PC-9 (cell line): ENCODE results near the gene LY6G5B. TPM values are rescaled to one million over a fixed set of nuclear protein-coding genes. Genes with fewer than 3 reads are reported as not detected.

ENCODE experiments used
- BruUV-seq: library from RNA; stranded (reverse); fragments of 400-500 nt; replicated peaks from 2 replicates; lab custom pipeline; 2021; lab: Mats Ljungman, UMichigan
- CTCF ChIA-PET: fragments of 300-600 bp; sonication (Branson Sonifier 250); formaldehyde crosslinking; loops from one replicate; lab custom pipeline; 2022; ENCODE audit warnings: antibody characterized with exemption; lab: Charles Lee
- POLR2A ChIA-PET: fragments of 300-600 bp; sonication (Branson Sonifier 250); formaldehyde crosslinking; loops from one replicate; lab custom pipeline; 2022; ENCODE audit warnings: antibody characterized with exemption; ENCODE audit not compliant: unreplicated experiment; lab: Charles Lee
- DNase-seq, 2 experiments: peaks; one replicate each; pipeline versions ENCODE4 v3.0.0 to v3.0.0-alpha.2; 2015 to 2022; ENCODE audit warnings: mixed read lengths in 1 of 2
- H2AFZ ChIP-seq: fragments of 200-600 bp; sonication (generic); 2 replicates; pipeline ENCODE4 v1.8.1; 2017; ENCODE audit warnings: antibody characterized with exemption
- H3F3A ChIP-seq: fragments of 200-600 bp; sonication (generic); 2 replicates; pipeline ENCODE4 v1.8.1; 2017; ENCODE audit warnings: antibody characterized with exemption, mild to moderate bottlenecking, low read depth; ENCODE audit not compliant: insufficient read depth
- H3K27ac ChIP-seq: fragments of 200-600 bp; sonication (generic); 2 replicates; pipeline ENCODE4 v1.6.1; 2016; ENCODE audit warnings: mixed run types
- H3K27me3 ChIP-seq: fragments of 200-600 bp; sonication (generic); 2 replicates; pipeline ENCODE4 v1.6.1; 2016; ENCODE audit warnings: low read depth, mixed run types; ENCODE audit not compliant: insufficient read depth
- H3K36me3 ChIP-seq: fragments of 200-600 bp; sonication (generic); 2 replicates; pipeline ENCODE4 v1.6.1; 2016; ENCODE audit warnings: low read depth, mixed run types
- H3K4me1 ChIP-seq: fragments of 200-600 bp; sonication (generic); replicated peaks from 2 replicates; pipeline ENCODE4 v1.6.1; 2016; ENCODE audit warnings: mixed run types; ENCODE audit not compliant: insufficient read depth
- H3K4me2 ChIP-seq: fragments of 200-600 bp; sonication (generic); 2 replicates; pipeline ENCODE4 v1.6.1; 2017; ENCODE audit warnings: mixed run types
- H3K4me3 ChIP-seq: fragments of 200-600 bp; sonication (generic); 2 replicates; pipeline ENCODE4 v1.6.1; 2016; ENCODE audit warnings: mixed run types
- H3K79me2 ChIP-seq: fragments of 200-600 bp; sonication (generic); 2 replicates; pipeline ENCODE4 v1.6.1; 2017; ENCODE audit warnings: low read depth, mixed run types
- H3K9me2 ChIP-seq: fragments of 200-600 bp; sonication (generic); 2 replicates; pipeline ENCODE4 v1.8.1; 2017; ENCODE audit warnings: mild to moderate bottlenecking; ENCODE audit not compliant: insufficient read depth
- H3K9me3 ChIP-seq: fragments of 200-600 bp; sonication (generic); 2 replicates; pipeline ENCODE4 v1.8.1; 2016; ENCODE audit warnings: low read depth; ENCODE audit not compliant: insufficient read depth
- H4K20me1 ChIP-seq: fragments of 200-600 bp; sonication (generic); 2 replicates; pipeline ENCODE4 v1.8.1; 2017; ENCODE audit not compliant: insufficient read depth
- CTCF ChIP-seq: fragments of 200-600 bp; sonication (generic); conservative IDR thresholded peaks from 2 replicates; pipeline ENCODE4 v1.6.1; 2017; ENCODE audit warnings: mixed run types, antibody characterized with exemption, mild to moderate bottlenecking, moderate library complexity
- EZH2 ChIP-seq: fragments of 200-600 bp; sonication (generic); IDR thresholded peaks from 2 replicates; pipeline ENCODE4 v1.8.0; 2017; ENCODE audit warnings: antibody characterized with exemption, low read depth
- intact Hi-C: fragments of 100-400 bp; cut with micrococcal nuclease; formaldehyde crosslinking; loops from one replicate; pipeline ENCODE4 v1.10.0; 2022; ENCODE audit not compliant: unreplicated experiment
- total RNA-seq: library from RNA; stranded (reverse); gene quantifications from 2 replicates; pipeline ENCODE4 v1.2.3, GENCODE V29; 2021

The LY6G5B gene
- total RNA-seq, 1 experiment from 2014 or later: 24.0 TPM

DNA sequence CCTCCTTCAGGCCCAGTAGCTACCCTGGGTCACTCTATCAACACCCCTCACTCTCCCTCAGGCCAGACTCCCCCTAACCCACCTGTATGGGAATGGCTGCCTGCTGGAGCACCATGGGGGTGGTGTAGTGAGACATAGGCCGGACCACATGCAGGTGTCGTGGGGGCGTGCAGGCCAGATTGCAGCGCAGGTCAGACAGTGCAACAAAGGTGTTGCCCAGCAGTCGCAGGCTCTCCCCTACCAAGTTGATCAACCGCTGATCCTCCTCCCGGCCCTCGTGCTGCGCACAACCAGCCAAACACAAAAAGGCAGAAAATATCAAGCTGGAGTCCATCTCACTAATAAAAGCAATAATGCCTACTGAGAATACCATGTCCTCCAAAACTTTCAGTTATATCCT is 24.5 kb upstream of the LY6G5B start:
- H3K9me3 ChIP-seq: no peaks in the 10 kb centered on the region
- H3F3A ChIP-seq: peaks cover 7% of the 10 kb centered on the region; the same call in 1 of the 2 replicates
- TF ChIP-seq EZH2 (no peak), CTCF (no peak)
- ChIA-PET CTCF (no interaction called here), POLR2A (interaction anchor here (0.6 kb wide), 1 partner anchor 253 kb away, joined by 4 read pairs; no protein-coding TSS in a partner anchor)
- no peak overlapping the region for H2AFZ ChIP-seq
- H3K4me1 ChIP-seq: no peaks in the 10 kb centered on the region
- no peak overlapping the region for H3K27ac ChIP-seq
- H3K36me3 ChIP-seq: peaks cover 24% of the 10 kb centered on the region
- H3K4me3 ChIP-seq: no peak overlapping the region
- peaks cover 18% of the 10 kb centered on the region for H3K79me2 ChIP-seq
- no peaks in the 10 kb centered on the region for H3K27me3 ChIP-seq
- H3K4me2 ChIP-seq: no peak overlapping the region
- intact Hi-C loops: no loop called here
- peaks cover 5% of the 10 kb centered on the region for H4K20me1 ChIP-seq
- BruUV-seq: no TSS peak
- DNase-seq: no peak
- H3K9me2 ChIP-seq: no peaks in the 10 kb centered on the region

- peaks cover 6% of the 10 kb centered on the region; the same call in 1 of the 2 replicates for H3K36me3 ChIP-seq
- H3K79me2 ChIP-seq: peaks cover 34% of the 10 kb centered on the region
- no peaks in the 10 kb centered on the region for H3K9me3 ChIP-seq
- BruUV-seq: no TSS peak
- TF ChIP-seq CTCF (no peak), EZH2 (no peak)
- peaks cover 14% of the 10 kb centered on the region for H3K4me1 ChIP-seq
- peaks cover 14% of the 10 kb centered on the region for H3F3A ChIP-seq
- no peaks in the 10 kb centered on the region for H3K27me3 ChIP-seq
- H3K27ac ChIP-seq: peak overlapping the region; percentile 92
- CTCF ChIA-PET: no interaction called here
- POLR2A ChIA-PET: interaction anchor here (0.5 to 0.7 kb wide), 7 partner anchors 9 to 220 kb away, joined by 3 to 8 read pairs (median 4); partner anchors contain the start of genes C6orf47 and GPANK1
- DNase-seq: peak in 1 of 2 experiments; percentile 71
- intact Hi-C loops: loop anchor here (1.0 to 2.0 kb wide), 3 partner anchors 9 to 51 kb away; partner anchors contain the start of genes ABHD16A, C6orf47 and PRRC2A
- H3K4me3 ChIP-seq: peak overlapping the region; percentile 79
- no peaks in the 10 kb centered on the region for H3K9me2 ChIP-seq
- peaks cover 20% of the 10 kb centered on the region for H4K20me1 ChIP-seq
- H2AFZ ChIP-seq: peak overlapping the region; percentile 83
- peak overlapping the region; percentile 81 for H3K4me2 ChIP-seq
Measured at GRCh38 chr6:31651602-31652191, 18.1 kb upstream of the LY6G5B start.

DNA sequence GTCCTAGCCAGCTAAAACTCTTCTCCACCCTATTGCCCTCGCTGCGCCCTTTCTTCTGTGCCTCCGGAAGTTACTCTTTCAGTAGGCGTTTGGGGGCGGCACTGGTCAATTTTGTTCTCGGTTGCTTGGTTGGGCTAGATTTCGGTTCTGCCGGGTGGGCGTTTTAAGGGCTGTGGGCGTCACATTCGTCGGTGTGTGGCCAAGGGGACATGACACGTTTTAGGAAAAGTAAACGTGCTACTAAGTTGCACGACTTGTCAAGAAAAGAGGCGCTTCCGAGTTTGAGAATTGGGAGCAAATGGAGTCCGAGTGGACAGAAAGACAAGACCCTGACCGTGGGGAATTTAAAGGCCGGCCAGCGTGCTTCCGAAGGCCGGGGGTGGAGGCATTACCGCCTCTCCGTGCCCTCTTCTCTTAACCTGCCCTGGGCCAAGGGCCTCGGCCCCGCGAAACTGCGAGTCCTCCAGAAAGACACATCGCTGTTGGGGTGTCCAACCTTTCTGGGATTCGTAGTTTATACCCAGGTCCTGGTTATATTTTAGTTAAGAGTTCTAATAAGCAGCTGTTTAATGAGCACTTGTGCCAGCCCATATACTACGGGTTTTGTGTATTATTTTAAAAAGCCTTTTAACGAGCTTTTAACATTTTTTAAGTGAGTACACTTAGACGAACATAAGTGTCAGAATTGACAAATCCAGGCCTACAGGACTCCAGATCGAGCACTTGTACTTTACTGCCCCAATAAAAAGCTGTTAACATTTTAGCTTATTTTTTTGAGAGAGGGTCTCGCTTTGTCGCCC is 16.7 kb upstream of the LY6G5B start:
- Histone ChIP-seq H3K27me3 (no peaks in the 10 kb centered on the region), H3K36me3 (peaks cover 8% of the 10 kb centered on the region; the same call in 1 of the 2 replicates), H2AFZ (peak overlapping the region; percentile 83), H3K4me3 (peak overlapping the region; percentile 79), H3K4me2 (peak overlapping the region; percentile 81), H3K79me2 (peaks cover 44% of the 10 kb centered on the region), H3K27ac (peak overlapping the region; percentile 92), H3K4me1 (peaks cover 14% of the 10 kb centered on the region), H3F3A (peaks cover 14% of the 10 kb centered on the region), H3K9me2 (no peaks in the 10 kb centered on the region), H4K20me1 (peaks cover 20% of the 10 kb centered on the region), H3K9me3 (no peaks in the 10 kb centered on the region)
- peak in 1 of 2 experiments; percentile 86 for DNase-seq
- ChIA-PET CTCF (interaction anchor here (0.6 to 0.7 kb wide), 2 partner anchors 19 to 227 kb away, joined by 3 to 17 read pairs; no protein-coding TSS in a partner anchor), POLR2A (interaction anchor here (0.5 to 0.7 kb wide), 5 partner anchors 7 to 1208 kb away, joined by 4 to 26 read pairs (median 6); partner anchors contain the start of genes C6orf47, LSM2 and NFKBIL1)
- intact Hi-C loops: loop anchor here (1.0 to 2.0 kb wide), 3 partner anchors 7 to 50 kb away; partner anchors contain the start of genes ABHD16A, C6orf47 and PRRC2A
- TSS peak; percentile 87 for BruUV-seq
- no peak; the same call in 1 of the 2 replicates for TF ChIP-seq CTCF
- no peak for TF ChIP-seq EZH2
